SJSA1 (cell line): ENCODE data around the gene SCAMP2. TPM values are rescaled to one million over a fixed set of nuclear protein-coding genes. Genes with fewer than 3 reads are reported as not detected.
"Not testable (repeated sequence)": the region's sequence is repeated elsewhere in the genome, so short reads cannot be mapped to it uniquely, and the experiment has no call there.

Experiments used
- DNase-seq, 2 experiments: peaks; one replicate each; pipeline ENCODE4 v3.0.0-alpha.2; 2015 to 2020; ENCODE audit warnings: low spot score in 2 of 2, low read depth in 1 of 2
- H3K27ac ChIP-seq: fragments of 250-450 bp; sonication (Bioruptor Pico); 2 replicates; pipeline ENCODE4 v1.5.1; 2020; ENCODE audit warnings: mild to moderate bottlenecking, moderate library complexity
- H3K27me3 ChIP-seq: fragments of 250-450 bp; sonication (Bioruptor Pico); replicated peaks from 2 replicates; pipeline ENCODE4 v1.5.1; 2020; ENCODE audit warnings: mild to moderate bottlenecking, moderate library complexity
- H3K36me3 ChIP-seq: fragments of 250-450 bp; sonication (Bioruptor Pico); 2 replicates; pipeline ENCODE4 v1.5.1; 2020; ENCODE audit warnings: mild to moderate bottlenecking
- H3K4me1 ChIP-seq: fragments of 250-450 bp; sonication (Bioruptor Pico); replicated peaks from 2 replicates; pipeline ENCODE4 v1.6.1; 2021; ENCODE audit warnings: mild to moderate bottlenecking
- H3K4me3 ChIP-seq: fragments of 250-450 bp; sonication (Bioruptor Pico); 2 replicates; pipeline ENCODE4 v1.5.1; 2020; ENCODE audit warnings: mild to moderate bottlenecking
- H3K9me3 ChIP-seq: fragments of 250-450 bp; sonication (Bioruptor Pico); replicated peaks from 2 replicates; pipeline ENCODE4 v1.5.1; 2020; ENCODE audit warnings: mild to moderate bottlenecking
- total RNA-seq: library from RNA; depleted of rRNA; stranded (reverse); fragments of >200 nt; shearing (Covaris generic); gene quantifications from 2 replicates; pipeline ENCODE4 v1.2.3, GENCODE V29; 2014; rRNA removed

SCAMP2 gene
- 28.1 and 33.6 TPM in 2 replicates for total RNA-seq

GRCh38 chr15:74873036-74873755 lies at the start of gene SCAMP2:
SCAMP2 (minus strand) TSS chr15:74873365; CDS start chr15:74873255, 110 bp downstream.
- DNase-seq, result peak; percentile 96 to 99
- peaks cover 12% of the 10 kb centered on the region for H3K4me1 ChIP-seq

GRCh38 chr15:74920456-74920855 lies 47.3 kb upstream of the SCAMP2 start:
- H3K36me3 ChIP-seq, result peaks cover 82% of the 10 kb centered on the region
- H3K27me3 ChIP-seq, result no peaks in the 10 kb centered on the region
- H3K9me3 ChIP-seq, result no peaks in the 10 kb centered on the region
- no peak overlapping the region for H3K4me3 ChIP-seq
- DNase-seq, result peak; percentile 74 to 81
- H3K4me1 ChIP-seq, result peaks cover 11% of the 10 kb centered on the region
- H3K27ac ChIP-seq, result peak overlapping the region; percentile 18; the same call in 1 of the 2 replicates

More at GRCh38 chr15:74873036-74873755, at the start of gene SCAMP2:
- Histone ChIP-seq H3K9me3 (no peaks in the 10 kb centered on the region), H3K4me3 (peak within 1 kb of the TSS; percentile 93), H3K36me3 (peaks cover 22% of the 10 kb centered on the region), H3K27me3 (no peaks in the 10 kb centered on the region), H3K27ac (peak within 1 kb of the TSS; percentile 97)

- DNase-seq, result no peak
These were observed 44.5 kb upstream of the SCAMP2 start for GRCh38 chr15:74917676-74918075.

DNA sequence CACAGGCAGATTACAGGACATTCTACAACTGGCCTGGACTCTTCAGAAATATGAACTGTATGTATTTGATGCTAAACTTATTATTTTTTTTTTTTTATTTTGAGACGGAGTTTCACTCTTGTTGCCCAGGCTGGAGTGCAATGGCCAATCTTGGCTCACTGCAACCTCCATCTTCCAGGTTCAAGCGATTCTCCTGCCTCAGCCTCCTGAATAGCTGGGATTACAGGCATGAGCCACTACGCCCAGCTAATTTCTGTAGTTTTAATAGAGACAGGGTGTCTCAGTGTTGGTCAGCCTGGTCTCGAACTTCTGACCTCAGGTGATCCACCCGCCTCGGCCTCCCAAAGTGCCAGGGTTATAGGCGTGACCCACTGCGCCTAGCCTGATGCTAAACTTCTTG lies 40.6 kb upstream of the SCAMP2 start:
- not testable (repeated sequence) for H3K4me3 ChIP-seq, H3K9me3 ChIP-seq, DNase-seq, H3K4me1 ChIP-seq, H3K27ac ChIP-seq, H3K27me3 ChIP-seq
- H3K36me3 ChIP-seq, result peaks cover 56% of the 10 kb centered on the region

More at GRCh38 chr15:74917676-74918075, 44.5 kb upstream of the SCAMP2 start:
- H3K27ac ChIP-seq, result no peak overlapping the region
- H3K4me3 ChIP-seq, result no peak overlapping the region
- no peaks in the 10 kb centered on the region for H3K27me3 ChIP-seq
- H3K4me1 ChIP-seq, result peaks cover 11% of the 10 kb centered on the region
- H3K9me3 ChIP-seq, result no peaks in the 10 kb centered on the region
- H3K36me3 ChIP-seq, result peaks cover 84% of the 10 kb centered on the region

DNA sequence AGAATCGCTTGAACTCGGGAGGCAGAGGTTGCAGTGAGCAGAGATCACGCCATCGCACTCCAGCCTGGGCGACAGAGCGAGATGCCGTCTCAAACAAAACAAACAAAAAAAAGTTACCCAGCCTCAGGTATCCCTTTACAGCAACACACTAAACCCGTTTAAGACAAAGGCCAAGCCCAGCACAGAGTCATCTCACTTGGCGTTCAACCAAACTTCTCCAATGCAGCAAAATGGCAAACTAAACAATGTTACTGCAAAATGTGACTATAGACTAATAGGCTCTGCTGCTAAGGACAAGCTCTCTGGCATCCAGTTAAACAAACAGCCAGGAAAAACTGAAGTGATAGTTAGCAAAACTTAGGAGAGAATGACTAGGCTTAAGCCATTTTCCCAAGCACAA lies 39.9 kb upstream of the SCAMP2 start:
- no peak for DNase-seq
- H3K9me3 ChIP-seq, result no peaks in the 10 kb centered on the region
- H3K27me3 ChIP-seq, result no peaks in the 10 kb centered on the region
- no peak overlapping the region for H3K27ac ChIP-seq
- no peak overlapping the region for H3K4me3 ChIP-seq
- H3K4me1 ChIP-seq, result no peaks in the 10 kb centered on the region
- H3K36me3 ChIP-seq, result peaks cover 48% of the 10 kb centered on the region

DNA sequence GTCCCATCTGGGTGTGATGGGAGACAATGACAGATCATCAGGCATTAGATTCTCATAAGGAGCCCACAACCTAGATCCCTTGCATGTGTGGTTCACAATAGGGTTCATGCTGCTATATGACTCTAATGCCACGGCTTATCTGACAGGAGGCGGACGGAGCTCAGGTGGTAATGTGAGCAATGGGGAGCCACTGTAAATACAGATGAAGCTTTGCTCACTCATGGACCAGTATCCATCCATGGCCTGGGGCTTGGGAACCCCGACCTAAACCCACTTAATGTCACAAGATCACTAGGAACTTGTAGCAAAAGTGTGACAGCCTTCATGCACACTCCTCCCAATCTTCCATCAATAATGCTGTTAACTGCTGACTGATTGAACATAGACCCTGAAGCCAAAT lies 35.5 kb upstream of the SCAMP2 start:
- Histone ChIP-seq H3K27me3 (no peaks in the 10 kb centered on the region), H3K36me3 (peaks cover 31% of the 10 kb centered on the region), H3K27ac (no peak overlapping the region), H3K4me3 (no peak overlapping the region), H3K4me1 (peaks cover 14% of the 10 kb centered on the region), H3K9me3 (no peaks in the 10 kb centered on the region)
- DNase-seq, result no peak

DNA sequence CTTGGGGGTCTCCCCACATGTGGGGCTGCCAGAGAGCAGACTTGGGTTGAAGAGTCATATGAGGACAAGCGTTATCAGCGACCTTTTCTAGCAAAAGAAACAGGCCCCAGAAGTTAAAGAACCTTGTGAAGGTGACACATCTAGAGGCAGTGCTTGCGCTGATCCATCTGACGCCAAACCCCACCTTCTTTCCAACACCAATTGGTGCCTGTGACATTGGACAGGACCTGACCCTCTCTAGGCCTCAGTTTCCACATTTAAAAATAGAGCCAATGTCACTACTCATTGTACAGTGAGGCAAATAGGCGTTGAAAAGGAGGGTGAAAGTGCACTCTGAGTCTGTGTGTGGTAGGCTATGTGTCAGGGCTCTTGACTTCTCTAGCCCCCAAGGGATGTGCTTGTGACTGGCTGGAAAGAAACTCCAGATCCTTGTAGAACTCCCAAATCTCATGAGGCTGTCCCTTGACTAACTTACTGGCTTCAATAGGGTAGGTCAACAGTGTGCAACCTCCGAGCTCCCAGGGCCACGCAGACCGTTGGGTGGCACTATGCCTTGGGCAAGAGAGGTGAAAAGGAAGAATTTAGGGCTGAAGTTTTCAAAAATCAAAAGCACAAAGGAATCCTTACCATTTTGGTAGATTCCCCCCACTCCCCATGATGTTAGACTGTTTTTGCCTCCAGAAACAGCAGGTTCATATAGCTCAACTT lies 34.2 kb upstream of the SCAMP2 start:
- peak overlapping the region; percentile 79 for H3K4me3 ChIP-seq
- H3K4me1 ChIP-seq, result peaks cover 14% of the 10 kb centered on the region
- H3K27me3 ChIP-seq, result no peaks in the 10 kb centered on the region
- H3K9me3 ChIP-seq, result no peaks in the 10 kb centered on the region
- H3K27ac ChIP-seq, result peak overlapping the region; percentile 37
- DNase-seq, result peak in 1 of 2 experiments; percentile 19
- H3K36me3 ChIP-seq, result peaks cover 29% of the 10 kb centered on the region

- peaks cover 35% of the 10 kb centered on the region for H3K36me3 ChIP-seq
These were observed 33.4 kb upstream of the SCAMP2 start, which contains the start of gene FAM219B for GRCh38 chr15:74906450-74907162. FAM219B (minus strand) TSS chr15:74906851; CDS start chr15:74906800, 51 bp downstream.

DNA sequence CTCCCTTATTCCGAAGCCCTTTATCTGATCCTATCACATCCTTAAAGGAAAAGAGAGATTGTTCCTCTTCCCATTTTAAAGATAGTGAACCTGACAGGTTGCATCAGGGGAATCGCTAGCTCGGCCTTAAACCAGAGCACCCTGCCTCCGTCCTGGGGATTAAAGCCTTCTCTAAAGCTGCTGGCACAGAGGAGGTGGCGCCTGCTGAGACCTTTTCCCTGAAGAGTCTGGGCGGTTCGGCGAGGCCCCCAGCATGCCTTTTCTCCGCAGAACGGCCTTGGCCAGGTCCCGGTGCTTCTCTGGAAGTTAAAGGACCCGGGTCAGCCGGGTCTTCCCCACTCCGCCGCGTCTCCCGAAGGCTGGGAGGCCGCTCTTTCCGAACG lies 32.9 kb upstream of the SCAMP2 start:
- Histone ChIP-seq H3K4me1 (peaks cover 14% of the 10 kb centered on the region), H3K27ac (peak overlapping the region; percentile 37), H3K4me3 (peak overlapping the region; percentile 79), H3K27me3 (no peaks in the 10 kb centered on the region), H3K36me3 (peaks cover 40% of the 10 kb centered on the region), H3K9me3 (no peaks in the 10 kb centered on the region)
- no peak for DNase-seq

More at GRCh38 chr15:74906450-74907162, 33.4 kb upstream of the SCAMP2 start, which contains the start of gene FAM219B:
- H3K9me3 ChIP-seq, result no peaks in the 10 kb centered on the region
- DNase-seq, result peak; percentile 84 to 89
- H3K27me3 ChIP-seq, result no peaks in the 10 kb centered on the region
- H3K27ac ChIP-seq, result peak within 1 kb of the TSS; percentile 37
- H3K4me3 ChIP-seq, result peak within 1 kb of the TSS; percentile 79
- peaks cover 14% of the 10 kb centered on the region for H3K4me1 ChIP-seq

GRCh38 chr15:74904190-74904805 lies 31.1 kb upstream of the SCAMP2 start:
- no peak for DNase-seq
- no peak overlapping the region for H3K27ac ChIP-seq
- no peaks in the 10 kb centered on the region for H3K9me3 ChIP-seq
- no peaks in the 10 kb centered on the region for H3K27me3 ChIP-seq
- H3K36me3 ChIP-seq, result peaks cover 54% of the 10 kb centered on the region
- H3K4me3 ChIP-seq, result no peak overlapping the region
- H3K4me1 ChIP-seq, result peaks cover 14% of the 10 kb centered on the region

DNA sequence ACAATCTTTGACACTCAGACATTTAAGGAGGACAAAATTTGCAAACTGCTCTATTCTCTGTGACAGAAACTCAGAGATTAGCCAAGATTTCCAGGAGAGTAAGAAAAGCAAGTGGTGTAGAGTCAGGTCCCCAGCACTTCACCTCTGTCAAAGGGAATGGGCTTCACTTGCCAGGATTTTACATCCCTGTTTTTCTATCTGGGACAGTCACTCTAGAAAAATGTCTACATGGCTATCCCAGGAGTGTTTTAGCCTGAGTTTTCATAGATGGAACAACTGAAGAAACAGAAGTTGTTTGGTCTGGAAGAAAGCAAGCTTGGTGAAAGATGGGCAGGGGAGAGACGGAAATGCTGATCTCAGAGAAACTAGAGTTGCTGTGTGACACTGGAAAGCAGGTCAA lies 30.5 kb upstream of the SCAMP2 start:
- Histone ChIP-seq H3K27me3 (no peaks in the 10 kb centered on the region), H3K36me3 (peaks cover 57% of the 10 kb centered on the region), H3K4me3 (no peak overlapping the region), H3K9me3 (no peaks in the 10 kb centered on the region), H3K4me1 (peaks cover 14% of the 10 kb centered on the region), H3K27ac (no peak overlapping the region)
- no peak for DNase-seq

DNA sequence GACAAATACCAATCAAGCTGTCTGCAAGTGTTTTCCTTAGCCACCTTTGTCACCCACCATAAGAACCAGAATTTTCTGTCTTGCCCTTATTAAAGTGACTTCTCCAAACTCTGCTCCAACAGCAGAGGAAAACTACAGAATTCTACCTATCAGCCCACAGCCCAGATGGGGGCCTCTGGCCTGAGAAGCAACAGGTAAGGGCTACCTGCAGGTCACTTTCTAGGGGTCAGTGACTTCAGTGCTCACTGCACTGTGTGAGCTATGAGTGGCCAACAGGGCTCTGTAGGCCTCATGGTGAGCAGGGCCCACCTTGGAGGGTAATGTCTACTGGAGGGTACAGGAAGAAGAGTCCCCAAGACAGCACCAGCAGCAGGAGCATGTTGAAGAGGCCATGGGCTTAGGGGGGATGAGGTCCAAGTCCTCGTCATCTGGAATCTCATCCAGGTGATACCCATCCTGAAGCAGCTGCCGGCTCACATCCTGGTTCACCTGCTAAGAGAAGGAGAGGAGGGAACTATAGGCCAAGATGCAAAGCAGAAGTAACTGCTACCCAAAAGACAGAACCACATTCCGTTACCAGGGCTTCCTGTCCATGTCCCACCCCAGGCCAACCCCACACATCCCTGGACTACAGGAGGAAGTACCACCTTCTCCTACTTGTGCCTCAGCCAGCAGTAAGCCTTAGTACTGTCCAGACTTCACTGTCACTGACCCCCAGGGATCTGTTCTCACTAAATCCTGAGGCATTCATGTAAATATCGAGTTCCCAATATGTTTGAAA lies 29.3 kb upstream of the SCAMP2 start:
- no peaks in the 10 kb centered on the region for H3K27me3 ChIP-seq
- H3K36me3 ChIP-seq, result peaks cover 61% of the 10 kb centered on the region
- no peak overlapping the region for H3K27ac ChIP-seq
- no peak for DNase-seq
- no peak overlapping the region for H3K4me3 ChIP-seq
- no peaks in the 10 kb centered on the region for H3K9me3 ChIP-seq
- peaks cover 14% of the 10 kb centered on the region for H3K4me1 ChIP-seq
